GM21723 (cell line): Measurements from ENCODE around the gene ERC1.

Experiments used
- ATAC-seq: cut with Tn5 transposase; IDR thresholded peaks from one replicate; pipeline ENCODE4 v1.9.1; 2021; ENCODE audit warnings: mild to moderate bottlenecking, moderate library complexity; ENCODE audit not compliant: unreplicated experiment

ERC1 gene

GRCh38 chr12:1425396-1425729, 434.3 kb downstream of the ERC1 start:
- no peak for ATAC-seq

GRCh38 chr12:1428671-1429070, 437.6 kb downstream of the ERC1 start:
- ATAC-seq = no peak

DNA sequence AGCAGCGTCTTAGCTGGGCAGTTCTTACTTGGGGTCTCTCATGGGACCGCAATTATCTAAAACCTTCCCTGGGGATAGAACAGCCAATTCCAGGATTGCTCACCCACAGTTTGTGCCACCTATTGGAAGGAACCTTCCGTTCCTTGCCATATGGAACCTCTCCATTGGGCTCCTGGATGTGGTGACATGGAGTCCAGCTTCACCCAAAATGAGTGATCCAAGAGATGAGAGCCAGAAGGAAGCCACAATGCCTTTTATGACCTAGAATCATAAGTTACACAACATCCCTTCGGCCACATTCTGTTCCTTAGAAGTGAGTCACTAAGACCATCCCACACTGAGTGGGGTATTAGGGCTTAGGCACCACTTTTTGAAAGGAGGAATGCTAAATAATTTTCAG, 439.0 kb downstream of the ERC1 start:
- no peak for ATAC-seq

- ATAC-seq = no peak
Measured at GRCh38 chr12:1434296-1434955, 443.4 kb downstream of the ERC1 start.

GRCh38 chr12:1435044-1435443, 444.0 kb downstream of the ERC1 start:
- ATAC-seq = no peak

- no peak for ATAC-seq
Measured at GRCh38 chr12:1435456-1435855, 444.4 kb downstream of the ERC1 start.

DNA sequence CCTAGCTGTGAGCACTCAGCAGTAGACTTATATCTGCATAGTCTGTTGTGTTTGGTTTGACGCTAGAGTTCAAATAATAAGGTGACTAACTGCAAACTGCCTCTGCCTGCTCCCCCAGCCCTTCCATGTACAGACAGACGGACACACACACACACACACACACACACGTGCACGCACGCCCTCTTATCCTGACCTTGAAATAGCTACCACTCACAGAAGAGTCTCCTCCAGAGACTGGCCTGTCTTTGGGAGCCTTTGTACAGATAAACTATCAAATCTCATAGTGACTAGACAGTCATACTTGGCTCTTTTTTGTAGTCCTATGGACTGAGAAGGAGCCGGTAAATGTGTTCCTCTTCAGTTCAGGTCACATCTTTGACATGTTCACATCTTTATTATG, 445.0 kb downstream of the ERC1 start:
- no peak for ATAC-seq

- ATAC-seq = no peak
Measured at GRCh38 chr12:1436981-1437380, 446.0 kb downstream of the ERC1 start.

GRCh38 chr12:1439201-1439600, 448.2 kb downstream of the ERC1 start:
- ATAC-seq = no peak

DNA sequence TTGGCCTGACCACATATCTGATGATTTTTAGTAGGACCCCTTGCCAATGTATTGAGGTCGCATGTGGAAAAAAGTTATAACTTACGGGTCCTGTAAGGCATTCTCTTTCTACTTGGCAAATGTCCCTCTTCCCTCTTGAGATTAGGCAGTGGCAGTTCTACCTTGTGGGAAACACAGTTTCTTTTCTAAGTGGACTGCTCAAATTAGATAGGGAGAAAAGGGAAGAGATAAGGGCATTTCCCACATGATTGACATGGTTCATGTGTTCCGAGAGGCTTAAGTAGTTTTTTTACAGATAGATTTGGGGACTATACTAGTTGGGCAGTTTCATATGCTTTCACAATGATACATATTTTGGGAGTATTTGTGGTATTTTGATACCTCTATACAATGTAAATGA, 448.7 kb downstream of the ERC1 start:
- ATAC-seq = no peak

DNA sequence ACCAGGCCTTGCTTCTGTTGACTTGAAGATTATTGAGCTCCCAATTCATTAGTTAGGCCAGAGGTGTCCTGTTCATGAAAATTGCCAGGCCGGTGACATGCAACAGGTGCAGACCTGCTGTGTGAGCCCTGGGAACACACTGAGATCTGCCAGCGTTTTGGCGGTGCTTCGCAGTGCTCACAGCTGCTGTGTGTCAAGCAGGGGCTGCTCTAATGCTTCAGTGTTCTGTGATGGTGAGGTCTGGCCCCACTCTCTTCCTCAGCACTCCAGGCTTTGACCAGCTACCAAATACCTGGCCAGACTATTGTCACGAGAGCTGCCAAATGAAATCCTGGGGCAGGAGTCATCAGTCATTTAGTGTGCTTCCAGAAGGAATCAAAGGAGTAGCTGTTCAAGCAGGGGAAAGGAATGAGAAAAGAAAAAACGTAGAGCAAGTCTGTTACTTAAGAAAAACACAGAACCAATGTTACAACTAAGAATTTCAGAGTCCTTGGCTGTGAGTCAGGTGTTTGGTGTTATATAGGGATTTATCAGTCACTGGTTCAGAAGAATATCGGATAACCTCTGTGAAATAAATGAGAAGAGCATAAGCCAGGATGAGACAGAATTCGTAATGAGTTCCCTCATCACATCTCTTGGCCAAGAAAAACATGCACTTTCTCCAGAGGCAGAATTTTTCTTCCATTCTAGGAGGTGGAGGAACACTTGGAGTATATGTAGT, 452.6 kb downstream of the ERC1 start:
- ATAC-seq = no peak

DNA sequence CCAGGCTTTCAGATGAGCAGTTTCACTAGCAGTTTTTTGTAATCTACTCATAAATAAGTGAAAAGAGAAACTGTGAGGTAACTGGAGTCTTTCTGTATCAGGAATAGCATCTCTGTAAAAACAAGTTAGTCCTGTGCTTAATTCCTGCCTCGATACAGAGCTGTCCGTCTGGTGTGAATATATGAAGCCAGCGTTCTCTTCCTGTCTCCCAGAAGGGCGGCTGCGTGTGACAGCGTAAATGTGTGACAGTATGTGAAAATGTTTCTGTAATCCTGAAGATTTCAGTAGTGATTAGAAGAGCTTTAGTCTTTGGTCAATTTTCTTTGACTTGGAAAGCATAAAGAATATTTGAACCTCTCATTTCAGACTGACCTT, 453.1 kb downstream of the ERC1 start:
- ATAC-seq = no peak

DNA sequence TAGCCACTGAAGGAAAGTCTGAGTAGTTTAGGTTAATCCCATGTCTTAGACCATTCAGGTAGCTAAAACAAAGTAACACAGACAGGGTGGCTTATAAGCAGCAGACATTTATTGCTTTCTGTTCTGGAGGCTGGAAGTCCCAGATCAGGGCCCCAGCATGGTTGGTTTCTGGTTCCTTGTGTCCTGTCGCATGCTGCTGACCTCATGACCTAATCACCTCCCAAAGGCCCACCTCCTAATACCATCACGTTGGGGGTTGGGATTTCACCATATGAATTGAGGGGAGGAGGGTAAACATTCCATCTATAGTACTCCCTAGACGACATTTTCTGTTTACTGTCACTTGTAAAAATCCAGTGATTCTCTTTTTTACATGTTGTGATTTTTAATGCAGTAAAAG, 454.8 kb downstream of the ERC1 start:
- no peak for ATAC-seq

DNA sequence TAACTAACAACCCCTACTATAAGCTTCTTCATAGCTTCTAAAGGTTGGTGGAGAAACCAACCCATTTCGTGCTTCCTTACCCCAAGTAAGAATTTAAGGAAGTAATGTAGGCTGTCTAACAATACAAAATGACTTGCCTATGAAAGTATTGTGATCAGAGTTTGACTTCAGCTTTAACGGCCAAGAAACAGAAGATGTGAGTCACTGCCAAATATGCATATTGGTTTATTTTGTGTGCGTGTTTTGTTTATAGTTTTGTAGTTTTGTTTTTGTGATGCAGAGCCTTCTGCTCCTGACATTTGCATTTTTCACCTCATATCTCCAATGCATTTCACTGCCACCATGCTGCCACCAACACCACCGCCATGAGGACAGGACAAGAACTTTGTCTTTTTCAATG, 457.3 kb downstream of the ERC1 start:
- no peak for ATAC-seq

DNA sequence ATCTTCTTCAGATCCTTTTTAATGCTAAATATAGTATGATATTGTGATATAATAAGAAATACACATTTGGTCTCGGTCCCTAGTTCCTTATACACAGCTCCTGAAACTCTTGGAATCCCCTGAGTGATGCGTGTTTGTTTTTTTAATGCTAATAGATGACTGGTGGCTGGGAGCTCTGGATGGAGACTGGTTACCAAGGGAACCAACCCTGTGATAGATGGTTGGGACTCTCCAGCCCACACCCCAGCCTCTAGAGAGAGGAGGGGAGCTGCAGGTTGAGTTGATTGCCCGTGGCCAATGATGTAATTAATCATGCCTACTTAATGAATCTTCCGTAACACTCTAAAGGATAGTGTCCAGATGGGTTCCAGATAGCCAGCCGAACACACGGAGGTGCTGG, 462.8 kb downstream of the ERC1 start:
- ATAC-seq = no peak

DNA sequence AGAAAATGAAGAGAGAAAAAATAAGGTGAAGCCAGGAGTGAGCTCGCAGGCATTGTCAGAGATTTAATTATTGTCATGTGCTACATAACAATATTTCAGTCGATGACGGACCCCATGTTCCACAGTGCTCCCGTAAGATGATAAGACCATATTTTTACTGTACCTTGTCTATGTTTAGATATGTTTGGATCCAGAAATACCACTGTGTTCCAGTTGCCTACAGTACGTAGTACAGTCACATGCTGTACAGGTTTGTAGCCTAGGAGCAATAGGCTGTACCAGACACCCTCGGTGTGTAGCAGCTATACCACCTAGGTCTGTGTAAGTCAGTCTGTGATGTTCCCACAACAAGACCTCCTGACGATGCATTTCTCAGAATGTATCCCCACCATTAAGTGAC, 465.9 kb downstream of the ERC1 start:
- no peak for ATAC-seq

GRCh38 chr12:1457901-1458300, 466.9 kb downstream of the ERC1 start:
- ATAC-seq = no peak

GRCh38 chr12:1459339-1459738, 468.3 kb downstream of the ERC1 start:
- no peak for ATAC-seq

- no peak for ATAC-seq
Measured at GRCh38 chr12:1463073-1463905, 472.3 kb downstream of the ERC1 start.

DNA sequence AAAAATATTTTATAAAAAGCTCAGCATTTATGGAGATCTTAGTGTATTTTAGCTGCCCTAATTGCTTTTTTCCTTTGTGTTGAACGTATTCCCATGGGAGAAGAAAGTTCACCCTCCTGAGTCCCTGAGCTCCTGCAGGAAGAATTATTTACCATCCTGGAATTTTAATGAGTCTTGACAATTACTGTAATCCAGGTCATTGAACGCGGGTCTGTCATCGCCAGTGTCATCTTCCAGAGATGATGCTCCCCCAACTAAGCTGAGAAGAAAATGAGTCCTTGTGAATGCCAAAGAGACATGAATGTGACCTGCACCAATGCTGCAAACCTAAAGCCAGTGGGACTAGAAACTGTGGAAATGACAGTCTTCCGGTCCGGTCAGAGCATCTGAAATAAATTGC, 473.9 kb downstream of the ERC1 start:
- no peak for ATAC-seq

GRCh38 chr12:1465990-1466389, 475.0 kb downstream of the ERC1 start:
- ATAC-seq = no peak

DNA sequence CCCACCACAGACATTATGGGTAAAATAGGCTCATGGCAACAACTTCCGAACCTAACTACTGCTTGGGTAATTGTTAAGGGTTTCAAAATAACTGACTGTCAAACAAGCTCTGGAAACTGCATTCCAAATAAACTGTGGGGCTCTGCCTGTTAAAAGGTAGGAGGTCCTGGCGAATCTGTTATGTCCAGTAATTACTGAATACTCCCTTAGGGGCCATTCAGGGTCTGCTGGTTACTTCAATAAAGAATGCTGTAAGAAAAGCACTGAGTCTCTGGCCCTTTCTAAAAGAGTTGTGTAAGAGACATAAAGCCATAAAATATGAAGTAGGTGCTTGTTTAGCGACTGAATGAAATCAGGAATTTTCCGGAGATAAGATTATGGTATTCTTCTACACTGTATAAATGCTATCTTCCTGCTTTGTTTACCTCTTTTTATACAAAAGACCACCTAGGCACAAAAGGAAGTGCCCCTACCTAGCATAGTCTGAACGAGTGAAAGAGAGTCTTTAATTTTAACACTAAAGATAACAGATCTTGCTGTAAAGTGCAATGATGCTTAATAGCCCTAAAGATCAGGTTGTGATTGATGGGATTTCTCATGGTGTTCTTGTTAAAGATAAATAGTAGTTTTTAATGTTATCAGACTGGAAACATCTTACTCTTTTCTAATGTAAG, 475.6 kb downstream of the ERC1 start:
- no peak for ATAC-seq
